ENCODE results near the gene AFAP1L2. TPM values are rescaled to one million over a fixed set of nuclear protein-coding genes. Genes with fewer than 3 reads are reported as not detected.

AFAP1L2 gene
- total and polyA plus RNA-seq, 9 of the 15 experiments (the other 6 are each of a cell fraction or from before 2014, with no cell fraction given): 0.07 TPM; not detected in 8

DNA sequence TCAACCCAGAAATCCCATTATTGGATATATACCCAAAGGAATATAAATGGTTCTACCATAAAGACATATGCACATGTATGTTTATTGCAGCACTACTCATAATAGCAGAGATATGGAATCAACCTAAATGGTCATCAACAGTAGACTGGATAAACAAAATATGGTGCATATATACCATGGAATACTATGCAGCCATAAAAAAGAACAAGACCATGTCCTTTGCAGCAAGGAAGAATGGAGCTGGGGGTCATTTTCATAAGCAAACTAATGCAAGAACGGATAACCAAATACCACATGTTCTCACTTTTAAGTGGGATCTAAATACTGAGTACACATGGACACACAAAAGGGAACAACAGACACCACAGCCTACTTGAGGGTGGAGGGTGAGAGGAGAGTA lies 2.2 kb upstream of the AFAP1L2 start:
- in situ Hi-C loops (cut with MboI): no loop called here
- Histone ChIP-seq H3K27me3 (ENCODE audit: control insufficient read depth in 2 of 2, insufficient read depth in 2 of 2, low read length in 2 of 2) (peaks cover 0 to 13% of the 10 kb centered on the region in 2 experiments; a peak in 3 of 5 replicates), H3K4me1 (replicated peaks in 1 of 2; ENCODE audit: control insufficient read depth in 2 of 2, insufficient read depth in 2 of 2, low read length in 2 of 2) (peaks cover 2 to 6% of the 10 kb centered on the region in 2 experiments; a peak in 3 of 5 replicates), H3K9me1 (ENCODE audit: control insufficient read depth, insufficient read depth, low read length) (no peaks in the 10 kb centered on the region), H4K20me1 (replicated peaks; ENCODE audit: control insufficient read depth, insufficient read depth, low read length) (no peaks in the 10 kb centered on the region), H3K27ac (ENCODE audit: extremely low read depth, low read depth, low read length) (no peak overlapping the region), H3K36me3 (ENCODE audit: control insufficient read depth, insufficient read depth, low read length) (no peaks in the 10 kb centered on the region), H3K9me3 (replicated peaks; ENCODE audit: control insufficient read depth, insufficient read depth, low read depth, low read length) (no peaks in the 10 kb centered on the region), H3K9ac (ENCODE audit: insufficient read depth in 1 of 2, low read depth in 2 of 2, low read length in 2 of 2) (no peak overlapping the region), H3K4me3 (no peak overlapping the region), H2AFZ (ENCODE audit: low read depth, low read length) (no peak overlapping the region), H3K4me2 (ENCODE audit: insufficient read depth, low read length) (no peak overlapping the region), H3K79me2 (ENCODE audit: control insufficient read depth, insufficient read depth, low read length) (no peaks in the 10 kb centered on the region)
- 14% methylated on average over 1 of the region's 1 CpG for WGBS (ENCODE audit: insufficient coverage, low coverage, missing lambda C conversion rate)
- ChIA-PET POLR2A (no interaction called here), CTCF (ENCODE audit: low intra/inter-chr PET ratio) (no interaction called here)
- FAIRE-seq: no peak
- no peak for DNase-seq (ENCODE audit: extremely low read depth in 1 of 4, low spot score in 3 of 4)
- no peak for ATAC-seq
- BruUV-seq (replicated peaks): no TSS peak
- TF ChIP-seq, protein P1, sequence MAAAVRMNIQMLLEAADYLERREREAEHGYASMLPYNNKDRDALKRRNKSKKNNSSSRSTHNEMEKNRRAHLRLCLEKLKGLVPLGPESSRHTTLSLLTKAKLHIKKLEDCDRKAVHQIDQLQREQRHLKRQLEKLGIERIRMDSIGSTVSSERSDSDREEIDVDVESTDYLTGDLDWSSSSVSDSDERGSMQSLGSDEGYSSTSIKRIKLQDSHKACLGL (CRISPR knock-in tag; IDR thresholded peaks at IDR 0.05; ENCODE audit: borderline replicate concordance, poor library complexity, severe bottlenecking): no peak
- TF ChIP-seq ZNF146 (CRISPR knock-in tag; IDR thresholded peaks at IDR 0.05; ENCODE audit: unreplicated experiment) (peak; percentile 50), OTX1 (CRISPR knock-in tag; IDR thresholded peaks at IDR 0.05) (no peak)
- intact Hi-C loops (cut with micrococcal nuclease): no loop called here

DNA sequence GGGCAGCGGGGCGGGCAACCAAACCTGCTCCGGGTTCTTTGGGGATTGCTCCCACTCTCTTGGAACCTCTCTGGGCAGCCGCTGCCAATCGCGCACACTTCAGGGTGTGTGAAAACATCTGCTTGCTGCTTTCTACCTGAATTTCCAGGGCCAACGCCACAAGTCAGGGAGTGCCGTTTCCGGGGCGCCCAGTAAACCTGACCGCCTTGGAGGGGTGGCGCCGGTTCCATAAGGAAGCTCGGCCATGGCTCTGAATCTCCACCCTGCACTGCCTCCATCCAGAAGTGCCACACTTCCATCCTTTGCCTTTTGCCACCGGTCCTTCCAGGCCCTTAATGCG lies 679 bp upstream of the AFAP1L2 start:
- ChIA-PET POLR2A (interaction anchor here (0.6 kb wide), 1 partner anchor 308 kb away, joined by 3 read pairs; no protein-coding TSS in a partner anchor), CTCF (ENCODE audit: low intra/inter-chr PET ratio) (no interaction called here)
- H3K4me1 ChIP-seq (replicated peaks in 1 of 2; ENCODE audit: control insufficient read depth in 2 of 2, insufficient read depth in 2 of 2, low read length in 2 of 2): peaks cover 2 to 6% of the 10 kb centered on the region in 2 experiments; a peak in 3 of 5 replicates
- H3K36me3 ChIP-seq (ENCODE audit: control insufficient read depth, insufficient read depth, low read length): no peaks in the 10 kb centered on the region
- H3K27me3 ChIP-seq (ENCODE audit: control insufficient read depth in 2 of 2, insufficient read depth in 2 of 2, low read length in 2 of 2): peaks cover 0 to 13% of the 10 kb centered on the region in 2 experiments; a peak in 3 of 5 replicates
- TF ChIP-seq, protein P2, sequence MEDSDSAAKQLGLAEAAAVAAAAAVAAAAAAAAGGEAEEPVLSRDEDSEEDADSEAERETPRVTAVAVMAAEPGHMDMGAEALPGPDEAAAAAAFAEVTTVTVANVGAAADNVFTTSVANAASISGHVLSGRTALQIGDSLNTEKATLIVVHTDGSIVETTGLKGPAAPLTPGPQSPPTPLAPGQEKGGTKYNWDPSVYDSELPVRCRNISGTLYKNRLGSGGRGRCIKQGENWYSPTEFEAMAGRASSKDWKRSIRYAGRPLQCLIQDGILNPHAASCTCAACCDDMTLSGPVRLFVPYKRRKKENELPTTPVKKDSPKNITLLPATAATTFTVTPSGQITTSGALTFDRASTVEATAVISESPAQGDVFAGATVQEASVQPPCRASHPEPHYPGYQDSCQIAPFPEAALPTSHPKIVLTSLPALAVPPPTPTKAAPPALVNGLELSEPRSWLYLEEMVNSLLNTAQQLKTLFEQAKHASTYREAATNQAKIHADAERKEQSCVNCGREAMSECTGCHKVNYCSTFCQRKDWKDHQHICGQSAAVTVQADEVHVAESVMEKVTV (CRISPR knock-in tag; IDR thresholded peaks at IDR 0.05): no peak
- TF ChIP-seq ZFP1 (CRISPR knock-in tag; IDR thresholded peaks at IDR 0.05) (no peak), THAP12 (CRISPR knock-in tag; IDR thresholded peaks at IDR 0.05) (no peak)
- no TSS peak for BruUV-seq (replicated peaks)
- intact Hi-C loops (cut with micrococcal nuclease) (no loop called here), in situ Hi-C loops (cut with MboI) (no loop called here)
- no peak overlapping the region for H3K27ac ChIP-seq (ENCODE audit: extremely low read depth, low read depth, low read length)
- 5% methylated on average over 13 of the region's 16 CpGs for WGBS (ENCODE audit: insufficient coverage, low coverage, missing lambda C conversion rate)
- H3K79me2 ChIP-seq (ENCODE audit: control insufficient read depth, insufficient read depth, low read length): no peaks in the 10 kb centered on the region
- H3K9ac ChIP-seq (ENCODE audit: insufficient read depth in 1 of 2, low read depth in 2 of 2, low read length in 2 of 2): no peak overlapping the region
- H3K9me1 ChIP-seq (ENCODE audit: control insufficient read depth, insufficient read depth, low read length): no peaks in the 10 kb centered on the region
- H3K4me2 ChIP-seq (ENCODE audit: insufficient read depth, low read length): no peak overlapping the region
- H3K9me3 ChIP-seq (replicated peaks; ENCODE audit: control insufficient read depth, insufficient read depth, low read depth, low read length): no peaks in the 10 kb centered on the region
- DNase-seq (ENCODE audit: extremely low read depth in 1 of 4, low spot score in 3 of 4): no peak
- H2AFZ ChIP-seq (ENCODE audit: low read depth, low read length): no peak overlapping the region
- H3K4me3 ChIP-seq: no peak overlapping the region
- no peak for FAIRE-seq
- no peaks in the 10 kb centered on the region; the same call in 1 of the 2 replicates for H4K20me1 ChIP-seq (replicated peaks; ENCODE audit: control insufficient read depth, insufficient read depth, low read length)
- ATAC-seq: no peak

Measured in K562 (cell line).